Neural progenitor cell (in vitro differentiated cells): Measurements from ENCODE around the gene MRGPRG. TPM values are rescaled to one million over a fixed set of nuclear protein-coding genes. Genes with fewer than 3 reads are reported as not detected.

Experiments used
- DNase-seq: peaks from one replicate; pipeline ENCODE4 v3.0.0-alpha.2; 2016; ENCODE audit warnings: low spot score
- H2AFZ ChIP-seq: fragments of 200-600 bp; sonication (generic); replicated peaks from 2 replicates; pipeline ENCODE4 v1.6.1; 2016; ENCODE audit warnings: antibody characterized with exemption
- H3F3A ChIP-seq: fragments of 200-600 bp; sonication (generic); 2 replicates; pipeline ENCODE4 v1.6.1; 2016; ENCODE audit warnings: antibody characterized with exemption, low read depth
- H3K27ac ChIP-seq: fragments of 200-600 bp; sonication (generic); 2 replicates; pipeline ENCODE4 v1.5.1; 2016; ENCODE audit warnings: mild to moderate bottlenecking
- H3K27me3 ChIP-seq: fragments of 200-600 bp; sonication (generic); 2 replicates; pipeline ENCODE4 v1.6.1; 2016; ENCODE audit warnings: mild to moderate bottlenecking, moderate library complexity
- H3K36me3 ChIP-seq: fragments of 200-600 bp; sonication (generic); 2 replicates; pipeline ENCODE4 v1.5.1; 2016
- H3K4me1 ChIP-seq: fragments of 200-600 bp; sonication (generic); 2 replicates; pipeline ENCODE4 v1.6.1; 2016; ENCODE audit warnings: mixed run types
- H3K4me2 ChIP-seq: fragments of 200-600 bp; sonication (generic); 2 replicates; pipeline ENCODE4 v1.6.1; 2016
- H3K4me3 ChIP-seq: fragments of 200-600 bp; sonication (generic); 2 replicates; pipeline ENCODE4 v1.5.1; 2016
- H3K79me2 ChIP-seq: fragments of 200-600 bp; sonication (generic); 2 replicates; pipeline ENCODE4 v1.6.1; 2016; ENCODE audit warnings: low read depth
- H3K9ac ChIP-seq: fragments of 200-600 bp; sonication (generic); 2 replicates; pipeline ENCODE4 v1.6.1; 2016
- H3K9me3 ChIP-seq: fragments of 200-600 bp; sonication (generic); 2 replicates; pipeline ENCODE4 v1.5.1; 2016; ENCODE audit warnings: low read depth
- H4K20me1 ChIP-seq: fragments of 200-600 bp; sonication (generic); 2 replicates; pipeline ENCODE4 v1.6.1; 2016; ENCODE audit warnings: low read depth
- H3K27ac Mint-ChIP-seq: 3 replicates; pipeline ENCODE4 v1.8.0; 2021; ENCODE audit warnings: mixed read lengths
- H3K27me3 Mint-ChIP-seq: 2 replicates; pipeline ENCODE4 v1.8.0; 2022; ENCODE audit warnings: low read depth, mild to moderate bottlenecking, inconsistent platforms, moderate library complexity, mixed read lengths; ENCODE audit not compliant: insufficient read depth
- H3K36me3 Mint-ChIP-seq: 3 replicates; pipeline ENCODE4 v1.8.0; 2021; ENCODE audit warnings: mixed read lengths
- H3K4me1 Mint-ChIP-seq: 3 replicates; pipeline ENCODE4 v1.8.0; 2021; ENCODE audit warnings: mixed read lengths
- H3K4me3 Mint-ChIP-seq: 3 replicates; pipeline ENCODE4 v1.8.0; 2021; ENCODE audit warnings: mild to moderate bottlenecking, moderate library complexity, mixed read lengths
- H3K9me3 Mint-ChIP-seq: 3 replicates; pipeline ENCODE4 v1.8.0; 2020; ENCODE audit warnings: mixed read lengths
- EZH2 ChIP-seq: fragments of 200-600 bp; sonication (generic); IDR thresholded peaks from 2 replicates; pipeline ENCODE4 v1.6.1; 2017; ENCODE audit warnings: antibody characterized with exemption, mild to moderate bottlenecking, moderate library complexity
- EZH2phosphoT487 ChIP-seq: fragments of 200-600 bp; sonication (generic); IDR thresholded peaks from 2 replicates; pipeline ENCODE4 v1.6.1; 2017; ENCODE audit warnings: antibody characterized with exemption
- total RNA-seq: library from RNA; depleted of rRNA; stranded (reverse); fragments of >200 nt; gene quantifications from 2 replicates; pipeline ENCODE4 v1.2.3, GENCODE V29; 2015; ENCODE audit warnings: low replicate concordance
- TF ChIP-seq, protein P1 (sequence below): fragments of 200-600 bp; sonication (generic); IDR thresholded peaks from 2 replicates; pipeline ENCODE4 v1.5.1; 2017; ENCODE audit warnings: antibody characterized with exemption, mild to moderate bottlenecking

MRGPRG gene
- total RNA-seq, 1 donor from 2014 or later: not detected

DNA sequence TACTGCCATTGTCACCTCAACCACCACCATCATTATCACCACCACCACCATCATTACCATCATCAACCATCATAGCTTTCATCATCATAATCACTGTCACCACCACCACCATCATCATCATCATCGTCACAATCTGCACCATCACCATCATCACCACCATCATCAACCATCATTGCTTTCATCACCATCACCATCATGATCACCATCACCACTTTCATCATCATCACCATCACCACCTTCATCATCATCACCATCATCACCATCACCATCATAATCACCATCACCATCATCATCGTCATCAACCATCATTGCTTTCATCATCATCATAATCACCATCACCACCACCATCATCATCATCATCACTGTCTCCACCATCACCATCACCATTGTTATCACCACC, 44.8 kb downstream of the MRGPRG start:
- Mint-ChIP-seq H3K9me3 (peaks cover 13% of the 10 kb centered on the region), H3K27me3 (peaks cover 6% of the 10 kb centered on the region), H3K27ac (no peak overlapping the region), H3K36me3 (peaks cover 1% of the 10 kb centered on the region), H3K4me3 (no peak overlapping the region), H3K4me1 (peaks cover 7% of the 10 kb centered on the region)
- Histone ChIP-seq H2AFZ (no peak overlapping the region), H3K4me2 (no peak overlapping the region), H3K9ac (no peak overlapping the region), H3K4me1 (no peaks in the 10 kb centered on the region), H4K20me1 (no peaks in the 10 kb centered on the region), H3F3A (no peaks in the 10 kb centered on the region), H3K27ac (no peak overlapping the region), H3K9me3 (no peaks in the 10 kb centered on the region), H3K27me3 (peaks cover 12% of the 10 kb centered on the region), H3K36me3 (no peaks in the 10 kb centered on the region), H3K79me2 (no peaks in the 10 kb centered on the region), H3K4me3 (no peak overlapping the region)
- TF ChIP-seq EZH2: no peak
- no peak for DNase-seq

DNA sequence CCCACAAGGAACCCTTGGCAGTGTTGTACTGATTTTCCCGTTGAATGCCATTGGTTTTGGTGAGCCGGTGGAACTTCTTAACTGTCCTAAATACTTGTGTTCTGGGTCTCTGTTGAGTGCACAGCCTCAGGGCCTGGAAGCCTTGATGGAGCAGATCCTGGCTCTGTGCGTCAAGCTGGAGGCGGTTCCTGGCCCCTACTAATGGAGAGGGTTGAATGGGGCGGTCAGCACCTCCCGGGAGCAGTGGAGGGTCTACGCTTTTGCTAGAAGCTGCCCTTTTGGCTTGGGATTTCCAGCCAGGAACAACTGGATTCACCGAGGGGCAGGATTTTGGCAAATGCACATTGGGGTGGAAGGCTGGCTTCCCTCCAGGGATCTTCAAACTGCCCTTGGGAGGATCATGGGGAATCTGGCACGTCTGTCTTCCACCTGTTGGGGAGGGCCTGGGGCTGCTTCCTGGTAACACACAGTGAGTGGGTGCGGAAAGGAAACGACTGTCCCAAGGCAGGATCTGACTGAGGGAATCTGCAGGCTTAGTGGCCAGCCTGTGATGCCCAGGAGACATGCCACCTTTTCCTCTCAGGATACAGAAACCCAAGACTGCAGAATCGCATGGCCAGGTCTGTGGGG, 46.6 kb downstream of the MRGPRG start:
- Histone ChIP-seq H3K9ac (no peak overlapping the region), H2AFZ (no peak overlapping the region), H3K4me1 (peaks cover 4% of the 10 kb centered on the region), H3K4me2 (no peak overlapping the region), H3K9me3 (no peaks in the 10 kb centered on the region), H4K20me1 (peaks cover under 1% of the 10 kb centered on the region), H3K79me2 (no peaks in the 10 kb centered on the region), H3K36me3 (no peaks in the 10 kb centered on the region), H3K27ac (no peak overlapping the region), H3K27me3 (peaks cover 13% of the 10 kb centered on the region), H3F3A (peaks cover 8% of the 10 kb centered on the region), H3K4me3 (no peak overlapping the region)
- Mint-ChIP-seq H3K36me3 (peaks cover 1% of the 10 kb centered on the region), H3K9me3 (peaks cover 13% of the 10 kb centered on the region), H3K27me3 (peaks cover 4% of the 10 kb centered on the region), H3K4me1 (peaks cover 10% of the 10 kb centered on the region), H3K27ac (peak overlapping the region; percentile 22), H3K4me3 (no peak overlapping the region)
- TF ChIP-seq EZH2: no peak
- TF ChIP-seq EZH2phosphoT487: no peak
- TF ChIP-seq, protein P1, sequence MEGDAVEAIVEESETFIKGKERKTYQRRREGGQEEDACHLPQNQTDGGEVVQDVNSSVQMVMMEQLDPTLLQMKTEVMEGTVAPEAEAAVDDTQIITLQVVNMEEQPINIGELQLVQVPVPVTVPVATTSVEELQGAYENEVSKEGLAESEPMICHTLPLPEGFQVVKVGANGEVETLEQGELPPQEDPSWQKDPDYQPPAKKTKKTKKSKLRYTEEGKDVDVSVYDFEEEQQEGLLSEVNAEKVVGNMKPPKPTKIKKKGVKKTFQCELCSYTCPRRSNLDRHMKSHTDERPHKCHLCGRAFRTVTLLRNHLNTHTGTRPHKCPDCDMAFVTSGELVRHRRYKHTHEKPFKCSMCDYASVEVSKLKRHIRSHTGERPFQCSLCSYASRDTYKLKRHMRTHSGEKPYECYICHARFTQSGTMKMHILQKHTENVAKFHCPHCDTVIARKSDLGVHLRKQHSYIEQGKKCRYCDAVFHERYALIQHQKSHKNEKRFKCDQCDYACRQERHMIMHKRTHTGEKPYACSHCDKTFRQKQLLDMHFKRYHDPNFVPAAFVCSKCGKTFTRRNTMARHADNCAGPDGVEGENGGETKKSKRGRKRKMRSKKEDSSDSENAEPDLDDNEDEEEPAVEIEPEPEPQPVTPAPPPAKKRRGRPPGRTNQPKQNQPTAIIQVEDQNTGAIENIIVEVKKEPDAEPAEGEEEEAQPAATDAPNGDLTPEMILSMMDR: no peak
- no peak for DNase-seq

DNA sequence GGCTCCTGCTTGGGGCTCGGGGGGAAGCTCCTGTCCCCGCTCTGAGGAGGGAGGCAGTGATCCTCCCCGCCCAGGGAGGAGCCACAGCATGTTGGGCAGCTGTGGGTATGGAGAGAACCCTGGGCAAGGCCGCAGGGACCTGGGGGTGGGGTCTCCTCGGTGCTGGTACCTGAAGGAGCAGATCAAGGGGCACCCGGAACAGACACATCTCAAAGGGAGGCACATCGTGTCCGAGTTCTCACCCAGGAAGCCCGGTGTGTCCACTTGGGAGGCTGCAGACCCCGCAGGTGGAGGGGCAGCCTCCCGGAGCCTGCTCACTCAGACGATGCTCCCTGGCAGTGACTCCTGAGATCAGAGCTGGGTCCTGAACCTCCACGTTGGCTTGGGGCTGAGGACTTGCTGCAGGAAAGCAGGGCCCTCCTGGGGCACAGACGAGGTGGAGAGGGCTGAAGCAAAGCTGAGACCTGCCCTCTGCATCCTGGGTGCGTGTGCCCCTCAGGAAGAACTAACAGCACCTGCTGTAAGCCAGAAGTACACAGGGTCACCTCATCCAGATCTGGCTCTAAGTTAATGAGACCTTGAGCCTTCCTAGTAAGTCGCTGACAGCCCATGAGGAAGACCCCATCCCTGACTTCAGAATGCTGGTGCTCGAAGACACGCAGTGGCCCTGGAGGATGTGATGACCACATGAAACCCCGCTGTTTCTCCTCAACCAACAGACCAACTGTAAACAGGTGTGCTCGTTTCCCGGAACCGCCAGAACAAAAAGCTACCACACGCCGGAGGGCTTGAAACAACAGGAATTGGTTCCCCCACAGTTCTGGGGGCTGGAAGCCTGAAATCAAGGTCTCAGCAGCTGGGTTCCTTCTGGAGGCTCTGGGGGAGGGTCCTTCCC, 47.6 kb downstream of the MRGPRG start:
- H3K9me3 Mint-ChIP-seq: peaks cover 7% of the 10 kb centered on the region

DNA sequence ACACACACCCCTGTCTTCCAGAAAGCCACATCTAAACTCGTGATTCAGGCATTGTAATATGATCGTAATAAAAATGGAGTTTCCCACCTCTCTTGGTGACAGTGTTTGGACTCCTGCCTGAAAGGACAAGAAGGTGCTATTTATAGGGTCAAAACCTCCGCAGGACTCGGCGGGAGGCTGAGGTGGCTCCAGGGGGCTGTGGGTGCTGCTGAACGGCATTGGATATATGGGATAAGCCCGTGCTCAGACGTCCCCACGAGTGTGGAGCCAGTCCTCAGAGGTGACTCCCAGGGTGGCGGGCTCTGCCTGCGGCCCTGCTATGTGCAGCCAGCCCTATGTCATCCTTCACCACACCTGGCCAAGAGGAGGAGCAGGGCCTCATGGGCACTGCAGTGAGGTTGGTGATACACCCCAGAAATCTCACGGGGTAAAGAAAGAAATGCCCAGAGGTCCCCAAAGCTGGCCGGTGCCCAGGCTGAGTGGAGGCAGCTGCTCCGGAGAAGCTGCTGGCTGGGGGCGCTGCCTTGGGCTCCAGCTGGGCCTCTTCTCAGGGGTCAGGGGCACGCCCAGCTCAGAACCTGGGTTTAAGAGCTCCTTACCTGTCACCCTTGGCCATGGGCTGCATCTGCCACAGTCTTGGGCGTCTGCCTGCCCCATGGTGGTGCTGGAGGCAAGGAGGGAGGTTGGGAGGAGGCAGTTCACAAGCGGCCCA, 48.4 kb downstream of the MRGPRG start:
- Mint-ChIP-seq H3K36me3 (peaks cover 1% of the 10 kb centered on the region), H3K4me1 (peaks cover 19% of the 10 kb centered on the region), H3K27ac (no peak overlapping the region), H3K27me3 (peaks cover 6% of the 10 kb centered on the region), H3K4me3 (peak overlapping the region; percentile 16), H3K9me3 (no peaks in the 10 kb centered on the region)
- peaks cover 25% of the 10 kb centered on the region for H3F3A ChIP-seq
- no peaks in the 10 kb centered on the region for H3K9me3 ChIP-seq
- no peak for DNase-seq
- H3K9ac ChIP-seq: no peak overlapping the region
- H3K27me3 ChIP-seq: peaks cover 22% of the 10 kb centered on the region
- peaks cover 15% of the 10 kb centered on the region for H3K4me1 ChIP-seq
- H3K4me2 ChIP-seq: no peak overlapping the region
- H3K36me3 ChIP-seq: no peaks in the 10 kb centered on the region
- no peak overlapping the region for H2AFZ ChIP-seq
- no peak overlapping the region for H3K4me3 ChIP-seq
- H3K27ac ChIP-seq: no peak overlapping the region
- H3K79me2 ChIP-seq: no peaks in the 10 kb centered on the region
- peaks cover 4% of the 10 kb centered on the region for H4K20me1 ChIP-seq
- TF ChIP-seq, protein P1: no peak
- TF ChIP-seq EZH2: no peak
- no peak for TF ChIP-seq EZH2phosphoT487

More for the DNA sequence above, 47.6 kb downstream of the MRGPRG start:
- peaks cover 15% of the 10 kb centered on the region for H3K4me1 Mint-ChIP-seq
- Histone ChIP-seq H3K9me3 (no peaks in the 10 kb centered on the region), H3K79me2 (no peaks in the 10 kb centered on the region), H4K20me1 (peaks cover 4% of the 10 kb centered on the region), H3K9ac (no peak overlapping the region), H3K36me3 (no peaks in the 10 kb centered on the region), H2AFZ (no peak overlapping the region), H3K4me2 (no peak overlapping the region), H3K4me3 (no peak overlapping the region), H3F3A (peaks cover 18% of the 10 kb centered on the region), H3K4me1 (peaks cover 14% of the 10 kb centered on the region), H3K27ac (no peak overlapping the region), H3K27me3 (peaks cover 14% of the 10 kb centered on the region)
- TF ChIP-seq EZH2phosphoT487: no peak
- H3K27me3 Mint-ChIP-seq: peaks cover 4% of the 10 kb centered on the region
- no peak overlapping the region for H3K4me3 Mint-ChIP-seq
- H3K36me3 Mint-ChIP-seq: peaks cover 1% of the 10 kb centered on the region
- DNase-seq: no peak
- H3K27ac Mint-ChIP-seq: no peak overlapping the region
